Transverse colon (tissue), 4 donors: Measurements from ENCODE around the gene NUCB1. TPM values are rescaled to one million over a fixed set of nuclear protein-coding genes. Genes with fewer than 3 reads are reported as not detected.

ENCODE experiments used
- DNase-seq: peaks from one replicate; pipeline ENCODE4 v3.0.0-alpha.2; 2019
- H3K27ac ChIP-seq, 4 donors: fragments of 200-600 bp; sonication (generic); 2 replicates each; pipeline ENCODE4 v1.5.1; 2016 to 2018; ENCODE audit warnings: inconsistent platforms in 4 of 4
- H3K27me3 ChIP-seq: fragments of 200-600 bp; sonication (generic); 2 replicates; pipeline ENCODE4 v1.5.1; 2017; ENCODE audit warnings: inconsistent platforms
- H3K36me3 ChIP-seq, 4 donors: fragments of 200-600 bp; sonication (generic); 2 replicates each; pipeline ENCODE4 v1.5.1; 2017 to 2019; ENCODE audit warnings: inconsistent platforms in 4 of 4
- H3K4me1 ChIP-seq, 4 donors: fragments of 200-600 bp; sonication (generic); 2 replicates each; pipeline ENCODE4 v1.5.1; 2017 to 2020; ENCODE audit warnings: inconsistent platforms in 4 of 4
- H3K4me3 ChIP-seq, 4 donors: fragments of 200-600 bp; sonication (generic); 1 replicate in 1 of 4; 2 replicates in 3 of 4; pipeline versions ENCODE4 v1.5.1 to v1.6.1; 2017 to 2019; ENCODE audit warnings: inconsistent platforms in 4 of 4
- H3K9me3 ChIP-seq, 2 donors: fragments of 200-600 bp; sonication (generic); 2 replicates each; pipeline ENCODE4 v1.5.1; 2017 to 2019; ENCODE audit warnings: inconsistent platforms in 2 of 2
- CTCF ChIP-seq, 5 experiments: fragments of 200-600 bp in 3 of 5; fragments of 450-650 bp in 2 of 5; sonication (generic) in 3 of 5; IDR thresholded peaks; 1 replicate in 2 of 5; 2 replicates in 3 of 5; pipeline ENCODE4 v1.5.1; 2016 to 2017; ENCODE audit warnings: antibody characterized with exemption in 5 of 5, inconsistent platforms in 3 of 5, mild to moderate bottlenecking in 2 of 5, moderate library complexity in 1 of 5
- EP300 ChIP-seq: sonication (generic); formaldehyde crosslinking; IDR thresholded peaks from one replicate; pipeline ENCODE4 v1.6.1; 2017; ENCODE audit warnings: antibody characterized with exemption, low read depth
- POLR2A ChIP-seq: fragments of 450-650 bp; IDR thresholded peaks from one replicate; pipeline ENCODE4 v1.6.1; 2016; ENCODE audit warnings: antibody characterized with exemption, mild to moderate bottlenecking, moderate library complexity
- POLR2AphosphoS5 ChIP-seq, 3 donors: sonication (generic); formaldehyde crosslinking; IDR thresholded peaks; one replicate each; pipeline ENCODE4 v1.6.1; 2016; ENCODE audit warnings: antibody characterized with exemption in 3 of 3
- WGBS, 2 donors: methylation state at CpG; one replicate each; pipeline ENCODE4 v1.1.5; 2018; ENCODE audit warnings: low coverage in 1 of 2; 5-methylcytosine and 5-hydroxymethylcytosine counted together
- in situ Hi-C, 4 donors: fragments of 200-750 bp; cut with MboI; loops; one replicate each; pipeline versions ENCODE4 v1.15.0 to v1.15.1; 2017; ENCODE audit warnings: low sequenced_read_pairs in 3 of 4, low pct_ligation_motif_present in 1 of 4, low pct_unique_long_range_greater_than_20kb in 1 of 4
- intact Hi-C: fragments of 100-400 bp; cut with DNase I; formaldehyde crosslinking; loops from one replicate; pipeline ENCODE4 v1.15.1; 2023; ENCODE audit warnings: low total_unique reads
- total RNA-seq, 4 donors: library from RNA; depleted of rRNA; stranded (reverse); fragments of >200 nt; gene quantifications; one replicate each; pipeline ENCODE4 v1.1.0, GENCODE V29; 2016

Gene NUCB1
- total RNA-seq, 4 donors from 2014 or later, result 135 to 196 (median 174) TPM

- in situ Hi-C loops (loop anchor here in 2 of 4 donors (10.0 to 25.0 kb wide), 2 partner anchors 75 to 88 kb away; partner anchors contain the start of genes PPP1R15A (in 2 of the 2) and PLEKHA4 (in 1 of the 2)), intact Hi-C loops (no loop called here)
- Histone ChIP-seq H3K4me3 (no peak overlapping the region), H3K27ac (no peak overlapping the region), H3K27me3 (no peaks in the 10 kb centered on the region), H3K36me3 (no peaks in the 10 kb centered on the region), H3K9me3 (no peaks in the 10 kb centered on the region), H3K4me1 (peaks cover 0 to 6% (median 2%) of the 10 kb centered on the region in 4 donors)
- WGBS, 2 donors, result 82% methylated on average over 2 to 3 of the region's 3 CpGs
- no peak for DNase-seq
- TF ChIP-seq POLR2A (no peak), POLR2AphosphoS5 (IDR thresholded peaks at IDR 0.05) (no peak), CTCF (IDR thresholded peaks at IDR 0.05) (no peak), EP300 (no peak)
These were observed 50.0 kb downstream of the NUCB1 start for GRCh38 chr19:48950159-48950558.

- Histone ChIP-seq H3K27me3 (no peaks in the 10 kb centered on the region), H3K27ac (no peak overlapping the region), H3K4me3 (no peak overlapping the region), H3K4me1 (peaks cover 6 to 15% (median 10%) of the 10 kb centered on the region in 4 donors), H3K36me3 (no peaks in the 10 kb centered on the region), H3K9me3 (no peaks in the 10 kb centered on the region)
- intact Hi-C loops (no loop called here), in situ Hi-C loops (loop anchor here in 2 of 4 donors (10.0 to 25.0 kb wide), 2 partner anchors 76 to 89 kb away; partner anchors contain the start of genes PPP1R15A (in 2 of the 2) and PLEKHA4 (in 1 of the 2))
- DNase-seq, result no peak
- WGBS, 2 donors, result 37 to 55% methylated on average over 5 to 9 of the region's 9 CpGs
- TF ChIP-seq EP300 (no peak), POLR2A (no peak), POLR2AphosphoS5 (IDR thresholded peaks at IDR 0.05) (no peak), CTCF (IDR thresholded peaks at IDR 0.05) (no peak)
These were observed 50.9 kb downstream of the NUCB1 start for GRCh38 chr19:48950830-48951519.

- Histone ChIP-seq H3K9me3 (no peaks in the 10 kb centered on the region), H3K4me1 (peaks cover 7 to 17% (median 14%) of the 10 kb centered on the region in 4 donors), H3K27me3 (no peaks in the 10 kb centered on the region), H3K4me3 (no peak overlapping the region), H3K27ac (no peak overlapping the region), H3K36me3 (no peaks in the 10 kb centered on the region)
- no peak for DNase-seq
- TF ChIP-seq EP300, result no peak
- no peak for TF ChIP-seq POLR2AphosphoS5 (IDR thresholded peaks at IDR 0.05)
- TF ChIP-seq POLR2A, result no peak
- intact Hi-C loops (no loop called here), in situ Hi-C loops (loop anchor here in 2 of 4 donors (10.0 to 25.0 kb wide), 2 partner anchors 78 to 91 kb away; partner anchors contain the start of genes PPP1R15A (in 2 of the 2) and PLEKHA4 (in 1 of the 2))
- WGBS, 2 donors, result 83 to 100% methylated on average over 1 to 4 of the region's 4 CpGs
These were observed 53.0 kb downstream of the NUCB1 start for GRCh38 chr19:48953141-48953540.

GRCh38 chr19:48953990-48954594 is 54.0 kb downstream of the NUCB1 start:
- DNase-seq, result no peak
- no peaks in the 10 kb centered on the region for H3K9me3 ChIP-seq
- H3K4me3 ChIP-seq, result peak overlapping the region in 3 of 4 donors; percentile 76 to 99 (median 91)
- in situ Hi-C loops, result loop anchor here in 2 of 4 donors (10.0 to 25.0 kb wide), 2 partner anchors 79 to 92 kb away; partner anchors contain the start of genes PPP1R15A (in 2 of the 2) and PLEKHA4 (in 1 of the 2)
- no peak for TF ChIP-seq POLR2AphosphoS5 (IDR thresholded peaks at IDR 0.05)
- TF ChIP-seq EP300, result no peak
- no peak for TF ChIP-seq CTCF (IDR thresholded peaks at IDR 0.05)
- TF ChIP-seq POLR2A, result no peak
- no peaks in the 10 kb centered on the region for H3K27me3 ChIP-seq
- H3K36me3 ChIP-seq, result no peaks in the 10 kb centered on the region
- peak overlapping the region; percentile 87 to 93 (median 90) for H3K27ac ChIP-seq
- 36 to 52% methylated on average over 6 to 11 of the region's 11 CpGs for WGBS, 2 donors
- intact Hi-C loops, result no loop called here
- H3K4me1 ChIP-seq, result peaks cover 7 to 17% (median 14%) of the 10 kb centered on the region in 4 donors
